Endothelial cell of hepatic sinusoid (primary cell): ENCODE data around the gene ZFR2.
"Not testable (repeated sequence)": the region's sequence is repeated elsewhere in the genome, so short reads cannot be mapped to it uniquely, and the experiment has no call there.

ENCODE experiments used
- in situ Hi-C: cut with HindIII; loops from 2 replicates; pipeline ENCODE4 v1.10.0; 2017; ENCODE audit warnings: low sequenced_read_pairs

The ZFR2 gene

DNA sequence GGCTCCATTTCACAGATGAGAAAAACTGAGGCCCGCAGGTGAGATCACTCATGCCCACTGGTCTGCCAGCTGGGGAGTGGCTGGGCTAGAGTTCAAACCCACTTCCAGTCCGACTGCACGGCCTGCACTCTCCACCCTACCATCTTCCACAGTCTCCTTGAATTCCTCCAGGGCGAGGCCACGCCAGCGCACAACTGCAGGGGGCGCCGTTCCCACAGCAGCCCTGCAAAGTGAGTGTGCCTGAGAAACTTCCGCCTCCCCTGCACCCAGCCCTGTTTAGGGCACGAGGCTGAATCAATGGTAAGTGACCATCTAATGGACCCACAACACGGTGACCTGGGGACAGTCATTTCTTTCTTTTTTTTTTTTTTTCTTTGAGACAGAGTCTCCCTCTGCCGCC, 10.8 kb upstream of the ZFR2 start:
- in situ Hi-C loops, result no loop called here

- in situ Hi-C loops, result not testable (repeated sequence)
Measured at GRCh38 chr19:3874695-3875094, 5.9 kb upstream of the ZFR2 start.

DNA sequence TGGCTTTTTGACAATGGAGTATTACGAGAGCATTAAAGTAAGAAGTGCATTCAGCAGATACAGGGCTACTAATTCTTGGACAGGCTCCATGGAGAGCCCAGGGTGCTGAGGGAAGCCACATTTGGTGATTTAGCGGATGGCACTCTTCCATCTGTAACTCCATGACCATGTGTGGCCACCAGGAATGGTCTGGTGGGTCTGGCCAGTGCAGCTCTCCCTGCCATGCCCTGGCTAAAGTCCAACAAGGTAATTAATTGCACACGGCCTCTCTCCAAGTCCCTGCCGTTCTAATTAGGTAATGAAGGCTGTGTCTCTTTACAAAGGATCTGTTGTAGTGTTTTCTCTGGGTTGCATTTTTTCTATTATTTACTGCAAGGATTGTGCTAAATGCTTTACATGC, 4.3 kb upstream of the ZFR2 start:
- in situ Hi-C loops, result no loop called here

DNA sequence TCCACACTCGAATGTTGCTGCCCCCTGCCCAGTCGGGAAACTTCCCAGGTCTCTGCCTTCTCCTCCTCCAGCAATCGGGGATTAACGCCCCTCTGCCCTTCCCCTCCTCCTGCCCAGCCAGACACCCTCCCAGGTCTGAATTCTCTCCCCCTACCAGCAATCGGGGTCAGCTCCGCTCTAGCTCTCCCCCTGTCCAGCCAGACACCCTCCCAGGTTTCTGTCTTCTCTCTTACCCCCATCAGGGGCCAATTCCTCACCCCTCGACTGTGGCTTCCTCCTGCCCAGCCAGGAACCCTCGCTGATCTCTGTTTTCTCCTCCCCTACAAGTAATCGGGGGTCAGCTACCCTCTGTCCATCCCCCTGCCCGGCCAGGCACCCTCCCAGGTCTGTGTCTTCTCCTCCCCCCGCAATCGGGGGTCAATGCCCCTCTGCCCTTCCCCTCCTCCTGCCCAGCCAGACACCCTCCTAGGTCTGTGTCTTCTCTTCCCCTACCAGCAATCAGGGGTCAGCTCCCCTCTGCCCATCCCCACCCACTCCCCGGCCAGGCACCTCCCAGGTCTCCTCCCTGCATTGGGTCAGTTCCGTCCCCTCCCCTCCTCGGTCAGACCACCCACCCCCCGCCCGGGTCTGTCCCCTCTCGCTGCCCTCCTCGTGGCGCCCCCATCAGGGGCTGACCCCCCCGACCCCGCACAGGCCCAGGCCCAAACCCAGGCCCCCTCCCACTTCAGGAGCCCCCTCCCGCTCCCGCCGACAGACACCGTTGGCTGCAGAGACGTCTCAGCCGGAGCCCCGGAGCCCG, 668 bp downstream of the ZFR2 start:
- in situ Hi-C loops, result no loop called here

- in situ Hi-C loops, result no loop called here
Measured at GRCh38 chr19:3866910-3867638, 1.8 kb downstream of the ZFR2 start.

DNA sequence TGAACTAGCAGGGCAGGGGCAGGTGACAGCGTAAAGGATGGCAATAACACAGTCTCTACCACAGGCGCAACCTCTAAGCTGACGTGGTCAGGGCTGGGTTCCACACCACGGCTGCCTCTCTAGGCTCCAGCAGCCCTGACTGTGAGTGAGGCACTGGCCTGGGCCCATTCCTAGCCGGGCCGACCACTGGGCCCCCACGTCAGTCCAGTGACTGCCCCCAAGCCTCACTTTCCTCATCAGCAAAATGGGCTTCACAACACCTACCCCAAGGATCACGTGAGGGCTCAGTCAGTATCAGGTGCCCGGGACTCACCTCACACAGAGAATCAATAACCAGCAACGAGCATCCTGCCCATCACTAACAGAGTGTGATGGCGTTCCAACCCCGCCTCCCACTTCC, 5.2 kb downstream of the ZFR2 start:
- in situ Hi-C loops, result no loop called here

GRCh38 chr19:3862826-3863500, 5.9 kb downstream of the ZFR2 start:
- in situ Hi-C loops, result no loop called here

DNA sequence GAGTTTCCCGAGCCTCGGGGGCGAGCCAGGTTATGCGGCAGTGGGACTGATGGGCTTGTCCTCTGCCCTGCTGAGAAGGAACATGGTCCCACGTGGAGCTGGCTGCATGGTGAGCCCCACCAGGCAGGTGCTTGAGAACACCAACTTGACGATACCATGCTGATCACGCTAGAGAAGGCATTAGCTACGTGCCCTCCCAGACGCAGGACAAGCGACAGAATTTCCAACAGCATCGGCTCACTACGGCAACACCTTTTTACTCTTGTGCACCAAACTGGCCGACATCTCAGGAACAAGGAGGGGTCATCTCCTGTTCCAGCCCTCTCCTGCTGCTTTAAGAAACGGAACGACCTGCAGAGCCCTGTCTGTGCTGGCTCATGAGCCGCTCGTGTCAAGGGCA, 8.3 kb downstream of the ZFR2 start:
- in situ Hi-C loops, result no loop called here

GRCh38 chr19:3857449-3858003, 11.3 kb downstream of the ZFR2 start:
- in situ Hi-C loops, result no loop called here

DNA sequence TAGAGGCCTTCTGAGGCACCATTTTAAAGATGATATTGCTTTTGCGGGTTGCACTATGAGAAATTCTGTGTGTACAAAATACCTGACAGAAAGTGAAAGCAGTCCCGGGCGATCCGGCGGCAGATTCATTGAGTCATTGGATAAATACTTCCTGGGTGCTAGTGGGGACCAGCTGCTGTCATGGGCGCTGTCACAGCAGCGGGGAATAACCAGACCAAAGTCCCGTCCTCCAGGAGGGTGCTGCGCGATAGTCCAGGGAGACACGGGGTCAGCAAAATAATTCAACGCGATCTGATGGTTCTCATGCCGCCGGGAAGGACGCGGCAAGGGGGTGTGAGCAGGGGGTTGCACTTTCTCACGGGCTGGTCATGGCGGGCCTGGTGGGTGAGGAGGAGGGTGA, 13.5 kb downstream of the ZFR2 start:
- in situ Hi-C loops, result no loop called here

- in situ Hi-C loops, result loop anchor here (5.0 kb wide), 1 partner anchor 75 kb away; no protein-coding TSS in a partner anchor
Measured at GRCh38 chr19:3852614-3853254, 16.1 kb downstream of the ZFR2 start.

- in situ Hi-C loops, result loop anchor here (5.0 kb wide), 1 partner anchor 75 kb away; no protein-coding TSS in a partner anchor
Measured at GRCh38 chr19:3852177-3852511, 16.7 kb downstream of the ZFR2 start.

DNA sequence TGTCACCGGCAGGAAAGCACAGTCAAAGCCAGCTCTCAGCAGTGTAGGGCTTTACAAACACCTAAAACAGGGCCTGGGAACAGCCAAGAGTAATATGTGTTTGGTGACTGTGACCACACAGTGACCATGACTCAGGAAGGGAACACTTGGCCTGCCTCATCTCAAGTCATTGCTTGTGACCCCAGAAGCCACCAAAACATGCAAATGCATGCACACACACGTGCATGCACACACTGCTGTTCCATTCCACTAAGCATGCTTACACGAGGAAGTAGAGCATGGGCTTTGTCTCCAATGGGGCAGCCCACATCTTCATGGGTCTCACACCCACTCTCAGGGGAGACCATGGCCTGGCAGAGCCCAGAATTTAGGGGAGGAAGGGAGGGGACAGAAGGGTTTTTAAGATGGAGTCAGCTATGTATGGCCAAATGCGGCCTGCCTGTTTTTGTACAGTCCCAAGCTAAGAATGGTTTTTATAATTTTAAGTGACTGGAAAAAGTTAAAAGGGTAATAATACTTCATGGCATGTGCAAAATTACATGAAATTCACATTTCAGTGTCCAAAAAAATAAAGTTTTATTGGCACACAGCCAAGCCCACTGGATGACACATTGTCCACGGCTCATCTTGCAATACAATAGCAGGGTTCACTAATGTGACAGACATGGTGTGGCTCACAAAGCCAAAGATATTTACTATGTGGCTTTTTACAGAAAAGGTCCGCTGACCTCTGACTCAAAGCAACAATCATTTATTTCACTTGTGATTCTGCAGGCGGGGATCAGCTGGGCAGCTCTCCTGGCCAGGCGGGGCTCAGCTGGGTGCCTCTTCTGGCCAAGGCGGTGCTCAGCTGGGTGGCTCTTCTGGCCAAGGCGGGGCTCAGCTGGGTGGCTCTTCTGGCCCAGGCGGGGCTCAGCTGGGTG, 17.3 kb downstream of the ZFR2 start:
- in situ Hi-C loops, result loop anchor here (5.0 kb wide), 1 partner anchor 74 kb away; no protein-coding TSS in a partner anchor

DNA sequence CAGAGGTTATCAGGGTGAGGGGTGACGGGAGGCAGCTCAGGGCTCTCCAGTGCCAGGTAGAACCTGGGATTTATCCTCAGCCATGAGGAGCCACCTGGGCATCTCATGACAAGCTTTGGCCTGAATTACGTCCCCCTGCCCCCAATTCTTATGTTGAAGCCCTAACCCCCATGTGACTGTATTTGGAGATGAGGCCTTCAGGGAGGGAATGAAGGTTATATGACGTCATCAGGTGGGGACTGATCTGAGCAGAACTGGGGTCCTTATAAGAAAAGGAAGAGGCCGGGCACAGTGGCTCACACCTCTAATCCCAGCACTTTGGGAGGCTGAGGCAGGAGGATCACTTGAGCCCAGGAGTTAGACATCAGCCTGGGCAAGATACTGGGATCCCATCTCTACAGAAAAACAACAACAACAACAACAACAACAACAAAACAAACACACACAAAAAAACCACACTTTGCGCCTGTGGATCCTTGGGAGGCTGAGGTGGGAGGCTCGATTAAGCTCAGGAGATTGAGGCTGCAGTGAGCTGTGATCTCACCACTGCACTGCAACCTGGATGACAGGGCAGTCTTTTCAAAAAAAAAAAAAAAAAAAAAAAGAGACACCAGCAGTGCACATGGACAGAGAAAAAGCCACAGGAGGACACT, 18.4 kb downstream of the ZFR2 start:
- in situ Hi-C loops, result loop anchor here (5.0 kb wide), 1 partner anchor 73 kb away; no protein-coding TSS in a partner anchor

- in situ Hi-C loops, result loop anchor here (5.0 kb wide), 1 partner anchor 72 kb away; no protein-coding TSS in a partner anchor
Measured at GRCh38 chr19:3849787-3850186, 19.1 kb downstream of the ZFR2 start.

DNA sequence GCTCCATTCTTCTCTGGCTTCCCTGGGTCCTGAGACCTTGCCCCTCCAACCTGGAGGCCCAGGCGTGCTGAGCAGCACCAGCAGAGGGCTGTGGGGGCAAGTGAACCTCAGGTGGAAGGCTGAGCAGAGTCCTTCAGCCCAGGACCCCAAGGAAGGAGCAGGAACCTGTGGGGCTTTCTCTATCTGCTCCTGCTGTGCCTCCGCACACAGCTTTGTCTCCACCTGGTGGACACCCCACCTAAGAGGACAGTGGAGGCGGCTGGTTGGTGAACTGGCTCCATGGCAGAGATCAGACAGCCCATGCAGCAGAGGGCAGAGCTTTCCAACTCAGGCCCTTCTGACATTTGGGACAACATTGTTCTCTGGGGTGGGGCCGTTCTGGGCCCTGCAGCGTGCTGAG, 19.7 kb downstream of the ZFR2 start:
- in situ Hi-C loops, result no loop called here

DNA sequence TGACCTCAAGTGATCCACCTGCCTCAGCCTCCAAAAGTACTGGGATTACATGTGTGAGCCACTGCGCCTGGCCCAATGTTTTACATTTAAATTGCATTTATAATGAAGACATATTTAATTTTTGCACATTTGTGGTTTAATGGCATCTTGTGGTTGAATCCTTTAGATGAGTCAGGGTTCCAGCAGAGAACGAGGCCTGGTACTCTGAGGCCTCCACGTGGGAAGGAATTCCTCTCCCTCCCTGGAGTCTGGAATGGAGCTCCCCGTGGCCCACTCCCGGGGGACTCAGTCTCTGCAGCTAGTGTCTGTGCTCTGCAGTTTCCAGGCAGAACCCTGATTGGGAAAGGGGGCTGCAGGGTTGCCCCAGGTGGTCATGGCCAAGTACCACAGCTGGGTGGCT, 24.2 kb downstream of the ZFR2 start:
- in situ Hi-C loops, result no loop called here

- in situ Hi-C loops, result no loop called here
Measured at GRCh38 chr19:3842948-3843347, 25.9 kb downstream of the ZFR2 start.

DNA sequence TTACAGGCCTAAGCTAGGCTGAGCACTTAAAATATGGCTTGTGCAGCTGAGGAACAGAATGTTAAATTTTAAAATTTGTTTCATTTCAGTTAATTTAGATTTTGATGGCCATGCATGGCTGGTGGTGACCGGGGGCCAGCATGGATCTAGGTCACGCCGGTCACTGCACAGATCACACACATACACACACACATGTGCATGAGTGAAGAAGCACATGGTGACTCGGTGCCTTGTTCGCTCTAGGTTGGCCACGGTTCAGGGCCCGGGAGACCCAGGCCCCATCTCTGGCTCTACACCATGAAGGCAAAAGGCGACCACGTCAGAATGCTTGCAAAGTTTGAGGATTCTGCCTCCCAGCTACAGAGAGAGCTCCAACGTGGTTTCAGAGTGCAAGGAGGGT, 28.0 kb downstream of the ZFR2 start:
- in situ Hi-C loops, result no loop called here
